Aorta (tissue), 5 donors: Measurements from ENCODE around the gene STAM. TPM values are rescaled to one million over a fixed set of nuclear protein-coding genes. Genes with fewer than 3 reads are reported as not detected.

ENCODE experiments used
- ATAC-seq: fragments of 200-7000 bp; cut with Tn5 transposase; one replicate; pipeline ENCODE4 v1.9.1; 2022; ENCODE audit warnings: moderate library complexity; ENCODE audit not compliant: low FRiP score
- DNase-seq, 2 donors: peaks; one replicate each; pipeline ENCODE4 v3.0.0-alpha.2; 2020
- H3K27ac ChIP-seq, 2 donors: one replicate each; pipeline ENCODE4 v1.5.1; 2013; ENCODE audit warnings: low read length in 2 of 2, mild to moderate bottlenecking in 2 of 2, moderate library complexity in 2 of 2, control low read depth in 1 of 2, inconsistent platforms in 1 of 2, low read depth in 1 of 2
- H3K27me3 ChIP-seq, 2 donors: one replicate each; pipeline ENCODE4 v1.6.1; 2013; ENCODE audit warnings: control low read depth in 1 of 2, low read length in 1 of 2, mild to moderate bottlenecking in 1 of 2, moderate library complexity in 1 of 2; ENCODE audit not compliant: insufficient read depth in 2 of 2, control insufficient read depth in 1 of 2
- H3K36me3 ChIP-seq, 2 donors: one replicate each; pipeline ENCODE4 v1.6.1; 2013; ENCODE audit warnings: control low read depth in 1 of 2, low read length in 1 of 2, mild to moderate bottlenecking in 1 of 2; ENCODE audit not compliant: insufficient read depth in 2 of 2, control insufficient read depth in 1 of 2
- H3K4me1 ChIP-seq, 2 donors: one replicate each; pipeline ENCODE4 v1.6.1; 2013; ENCODE audit warnings: low read length in 2 of 2, control low read depth in 1 of 2, mild to moderate bottlenecking in 1 of 2, moderate library complexity in 1 of 2; ENCODE audit not compliant: insufficient read depth in 2 of 2, control insufficient read depth in 1 of 2
- H3K4me3 ChIP-seq, 2 donors: one replicate each; pipeline ENCODE4 v1.5.1; 2013; ENCODE audit warnings: low read length in 2 of 2, control low read depth in 1 of 2, mild to moderate bottlenecking in 1 of 2
- H3K9me3 ChIP-seq: one replicate; pipeline ENCODE4 v1.6.1; 2013; ENCODE audit warnings: mild to moderate bottlenecking, low read length; ENCODE audit not compliant: control insufficient read depth
- WGBS, 2 donors: extraction: QIAGEN DNeasy Blood & Tissue Kit; methylation state at CpG; one replicate each; pipeline ENCODE4 v1.1.7; 2013; 5-methylcytosine and 5-hydroxymethylcytosine counted together
- intact Hi-C, 2 donors: fragments of 100-400 bp; cut with DNase I; formaldehyde crosslinking; loops; one replicate each; pipeline versions ENCODE4 v1.14.2 to v1.15.0; 2022
- polyA plus RNA-seq, 2 donors: library from polyadenylated mRNA; stranded (reverse); fragments of 200-250 nt; gene quantifications; one replicate each; pipeline ENCODE4 v1.2.3, GENCODE V29; 2013
- total RNA-seq, 2 donors: library from RNA; stranded (reverse); fragmentation: NEBNext Ultra II Directional; extraction: Animal tissue kit (Norgen Biotek cat#: 25700); gene quantifications; one replicate each; pipeline ENCODE4 v1.2.1, GENCODE V29; 2021
- donor health status: healthy with polysubstance abuse.
- donor health status: Bipolar disorder and iron deficiency.
- donor health status: DM: no; HTN: no; CAD: no.
- donor health status: DM: no; HTN: no; CAD: no.
- donor health status: DM: yes; HTN: yes; CAD: no.

The STAM gene
- total and polyA plus RNA-seq, 4 donors, result 8.7 to 28.6 (median 16.1) TPM

- no peaks in the 10 kb centered on the region for H3K9me3 ChIP-seq
- intact Hi-C loops, result loop anchor here in 1 of 2 donors (10.0 kb wide), 1 partner anchor 48 kb away; the partner anchor contains the start of gene HACD1
- no peaks in the 10 kb centered on the region for H3K4me1 ChIP-seq
- no peaks in the 10 kb centered on the region for H3K27me3 ChIP-seq
- no peaks in the 10 kb centered on the region for H3K36me3 ChIP-seq
- no peak overlapping the region for H3K27ac ChIP-seq
- 96% methylated on average over 2 of the region's 2 CpGs for WGBS, 2 donors
- DNase-seq (no peak), ATAC-seq (no peak)
- no peak overlapping the region for H3K4me3 ChIP-seq
Measured at GRCh38 chr10:17662193-17663138, 18.5 kb downstream of the STAM start.

- Histone ChIP-seq H3K9me3 (no peaks in the 10 kb centered on the region), H3K27me3 (no peaks in the 10 kb centered on the region), H3K4me1 (no peaks in the 10 kb centered on the region), H3K27ac (no peak overlapping the region), H3K36me3 (no peaks in the 10 kb centered on the region), H3K4me3 (no peak overlapping the region)
- DNase-seq, result no peak
- ATAC-seq, result no peak
- intact Hi-C loops, result loop anchor here in 1 of 2 donors (10.0 kb wide), 1 partner anchor 49 kb away; the partner anchor contains the start of gene HACD1
- WGBS, 2 donors, result 77 to 78% methylated on average over 1 of the region's 1 CpG
Measured at GRCh38 chr10:17663450-17663849, 19.5 kb downstream of the STAM start.

GRCh38 chr10:17665747-17666146 lies 21.8 kb downstream of the STAM start:
- DNase-seq (no peak), ATAC-seq (peak; percentile 79)
- no peak overlapping the region for H3K4me3 ChIP-seq
- H3K27ac ChIP-seq, result no peak overlapping the region
- 16 to 21% methylated on average over 4 of the region's 4 CpGs for WGBS, 2 donors
- H3K27me3 ChIP-seq, result no peaks in the 10 kb centered on the region
- intact Hi-C loops, result loop anchor here in 1 of 2 donors (10.0 kb wide), 1 partner anchor 51 kb away; the partner anchor contains the start of gene HACD1
- no peaks in the 10 kb centered on the region for H3K4me1 ChIP-seq
- no peaks in the 10 kb centered on the region for H3K9me3 ChIP-seq
- H3K36me3 ChIP-seq, result no peaks in the 10 kb centered on the region

- H3K27me3 ChIP-seq, result no peaks in the 10 kb centered on the region
- H3K36me3 ChIP-seq, result no peaks in the 10 kb centered on the region
- intact Hi-C loops, result loop anchor here in 1 of 2 donors (10.0 kb wide), 1 partner anchor 54 kb away; the partner anchor contains the start of gene HACD1
- no peaks in the 10 kb centered on the region for H3K9me3 ChIP-seq
- DNase-seq, result no peak
- WGBS, 2 donors, result 87 to 92% methylated on average over 6 of the region's 6 CpGs
- H3K4me1 ChIP-seq, result no peaks in the 10 kb centered on the region
- ATAC-seq, result no peak
- no peak overlapping the region for H3K27ac ChIP-seq
- no peak overlapping the region for H3K4me3 ChIP-seq
Measured at GRCh38 chr10:17668435-17669184, 24.7 kb downstream of the STAM start.

GRCh38 chr10:17669185-17669872 lies 25.4 kb downstream of the STAM start:
- Histone ChIP-seq H3K4me1 (no peaks in the 10 kb centered on the region), H3K36me3 (no peaks in the 10 kb centered on the region), H3K9me3 (no peaks in the 10 kb centered on the region), H3K4me3 (no peak overlapping the region), H3K27ac (no peak overlapping the region), H3K27me3 (no peaks in the 10 kb centered on the region)
- DNase-seq, result no peak
- no peak for ATAC-seq
- 82 to 86% methylated on average over 11 of the region's 11 CpGs for WGBS, 2 donors
- intact Hi-C loops, result loop anchor here in 1 of 2 donors (10.0 kb wide), 1 partner anchor 55 kb away; the partner anchor contains the start of gene HACD1

GRCh38 chr10:17671307-17671706 lies 27.4 kb downstream of the STAM start:
- no peak for ATAC-seq
- DNase-seq, result no peak
- 47 to 49% methylated on average over 3 of the region's 3 CpGs for WGBS, 2 donors
- H3K36me3 ChIP-seq, result no peaks in the 10 kb centered on the region
- no peak overlapping the region for H3K4me3 ChIP-seq
- no peaks in the 10 kb centered on the region for H3K9me3 ChIP-seq
- H3K4me1 ChIP-seq, result no peaks in the 10 kb centered on the region
- intact Hi-C loops, result no loop called here
- no peaks in the 10 kb centered on the region for H3K27me3 ChIP-seq
- no peak overlapping the region for H3K27ac ChIP-seq

- H3K27ac ChIP-seq, result no peak overlapping the region
- H3K27me3 ChIP-seq, result no peaks in the 10 kb centered on the region
- ATAC-seq (no peak), DNase-seq (no peak)
- no peaks in the 10 kb centered on the region for H3K9me3 ChIP-seq
- WGBS, 2 donors, result 84 to 85% methylated on average over 5 of the region's 5 CpGs
- H3K36me3 ChIP-seq, result no peaks in the 10 kb centered on the region
- H3K4me3 ChIP-seq, result no peak overlapping the region
- intact Hi-C loops, result no loop called here
- no peaks in the 10 kb centered on the region for H3K4me1 ChIP-seq
Measured at GRCh38 chr10:17673471-17674061, 29.6 kb downstream of the STAM start.

- Histone ChIP-seq H3K27ac (no peak overlapping the region), H3K9me3 (no peaks in the 10 kb centered on the region), H3K36me3 (no peaks in the 10 kb centered on the region), H3K4me1 (no peaks in the 10 kb centered on the region), H3K4me3 (no peak overlapping the region), H3K27me3 (no peaks in the 10 kb centered on the region)
- DNase-seq, result no peak
- ATAC-seq, result no peak
- intact Hi-C loops, result no loop called here
Measured at GRCh38 chr10:17674566-17674965, 30.6 kb downstream of the STAM start.
